HepG2 (cell line): ENCODE data around the gene ABCC3. TPM values are rescaled to one million over a fixed set of nuclear protein-coding genes. Genes with fewer than 3 reads are reported as not detected.
A peak's percentile ranks its signal among the peaks of the same experiment; 100 is the strongest.

Experiments used
- ATF4 ChIP-seq, 2 experiments: fragments of 450-650 bp in 1 of 2; sonication (generic) in 1 of 2; formaldehyde crosslinking; IDR thresholded peaks; 2 replicates each; pipeline versions ENCODE4 v1.5.0 to v1.8.0; 2020 to 2022; ENCODE audit warnings: mild to moderate bottlenecking in 1 of 2, missing genetic modification reagents in 1 of 2
- CEBPG ChIP-seq: IDR thresholded peaks from 2 replicates; pipeline ENCODE4 v1.6.1; 2016
- EED ChIP-seq: sonication (generic); formaldehyde crosslinking; IDR thresholded peaks from 2 replicates; pipeline ENCODE4 v1.5.0; 2020; ENCODE audit warnings: mild to moderate bottlenecking, missing genetic modification reagents
- EZH2 ChIP-seq: conservative IDR thresholded peaks from 2 replicates; pipeline ENCODE4 v1.6.1; 2012; ENCODE audit warnings: mild to moderate bottlenecking, low read depth, low read length, moderate library complexity
- FIP1L1 ChIP-seq: fragments of 200-400 bp; formaldehyde crosslinking; IDR thresholded peaks from 2 replicates; pipeline ENCODE4 v1.6.1; 2018; ENCODE audit warnings: low read depth, mild to moderate bottlenecking, low read length, moderate library complexity, borderline replicate concordance; ENCODE audit not compliant: insufficient read depth
- HCFC1 ChIP-seq: fragments of 150-350 bp; IDR thresholded peaks from 2 replicates; pipeline ENCODE4 v1.6.1; 2014; ENCODE audit warnings: low read depth, low read length
- HNRNPH1 ChIP-seq: fragments of 200-400 bp; formaldehyde crosslinking; optimal IDR thresholded peaks from 2 replicates; pipeline ENCODE3; 2017; ENCODE audit warnings: mild to moderate bottlenecking, low read depth, low read length
- JUN ChIP-seq: sonication (generic); formaldehyde crosslinking; IDR thresholded peaks from 2 replicates; pipeline ENCODE4 v1.4.0; 2020; ENCODE audit warnings: mild to moderate bottlenecking, missing genetic modification reagents
- NBN ChIP-seq: fragments of 450-650 bp; conservative IDR thresholded peaks from 2 replicates; pipeline ENCODE4 v1.6.1; 2017
- PLRG1 ChIP-seq: fragments of 450-650 bp; conservative IDR thresholded peaks from 2 replicates; pipeline ENCODE4 v1.6.1; 2016
- SNAPC2 ChIP-seq: sonication (generic); formaldehyde crosslinking; IDR thresholded peaks from 2 replicates; pipeline ENCODE4 v1.8.1; 2022; ENCODE audit warnings: mild to moderate bottlenecking, missing genetic modification reagents
- STAT5B ChIP-seq: sonication (generic); formaldehyde crosslinking; IDR thresholded peaks from 2 replicates; pipeline ENCODE4 v1.4.0; 2020; ENCODE audit warnings: missing genetic modification reagents
- THAP11 ChIP-seq: IDR thresholded peaks from 2 replicates; pipeline ENCODE4 v1.6.1; 2016; ENCODE audit warnings: missing biosample characterization, missing genetic modification reagents
- YEATS4 ChIP-seq: sonication (generic); formaldehyde crosslinking; IDR thresholded peaks from 2 replicates; pipeline ENCODE4 v1.4.0; 2020; ENCODE audit warnings: missing genetic modification reagents, borderline replicate concordance
- ZBTB4 ChIP-seq: sonication (generic); formaldehyde crosslinking; IDR thresholded peaks from 2 replicates; pipeline ENCODE4 v1.4.0; 2020; ENCODE audit warnings: missing genetic modification reagents, mild to moderate bottlenecking, borderline replicate concordance
- ZMAT3 ChIP-seq: sonication (generic); formaldehyde crosslinking; conservative IDR thresholded peaks from 2 replicates; pipeline ENCODE4 v1.7.0; 2021; ENCODE audit warnings: missing genetic modification reagents
- ZNF101 ChIP-seq: sonication (generic); formaldehyde crosslinking; IDR thresholded peaks from 2 replicates; pipeline ENCODE4 v1.4.0; 2020; ENCODE audit warnings: mild to moderate bottlenecking, low read depth, missing genetic modification reagents, borderline replicate concordance
- ZNF263 ChIP-seq: sonication (generic); formaldehyde crosslinking; IDR thresholded peaks from 2 replicates; pipeline ENCODE4 v1.4.0; 2020; ENCODE audit warnings: missing genetic modification reagents
- ZNF615 ChIP-seq: sonication (generic); formaldehyde crosslinking; IDR thresholded peaks from 2 replicates; pipeline ENCODE4 v1.5.0; 2020; ENCODE audit warnings: mild to moderate bottlenecking, missing genetic modification reagents, borderline replicate concordance
- ZNF747 ChIP-seq: sonication (generic); formaldehyde crosslinking; IDR thresholded peaks from 2 replicates; pipeline ENCODE4 v1.8.1; 2023; ENCODE audit warnings: missing genetic modification reagents, mild to moderate bottlenecking, borderline replicate concordance
- ZZZ3 ChIP-seq: sonication (generic); formaldehyde crosslinking; IDR thresholded peaks from 2 replicates; pipeline ENCODE4 v1.4.0; 2020; ENCODE audit warnings: missing genetic modification reagents, mild to moderate bottlenecking, borderline replicate concordance
- polyA plus RNA-seq, 8 experiments: library from polyadenylated mRNA; depleted of rRNA in 3 of 8; stranded (reverse) in 7 of 8; unstranded in 1 of 8; fragments of >200 nt; fragmentation: Illumina TruSeq in 4 of 8; extraction: Trizol in 4 of 8; gene quantifications; 2 replicates each; pipeline versions ENCODE4 v1.2.1 to v1.2.3, GENCODE V29; 2011 to 2016; ENCODE audit warnings: low read depth in 4 of 8, missing spikeins in 1 of 8, mixed read lengths in 1 of 8; ENCODE audit not compliant: insufficient read depth in 1 of 8
- total RNA-seq, 5 experiments: library from RNA; depleted of rRNA; stranded (reverse); fragments of >200 nt; fragmentation: Illumina TruSeq; extraction: Trizol; gene quantifications; 2 replicates each; pipeline ENCODE4 v1.2.3, GENCODE V29; 2016; ENCODE audit warnings: low read depth in 1 of 5
- TF ChIP-seq, protein P1 (sequence below): sonication (generic); formaldehyde crosslinking; IDR thresholded peaks from 2 replicates; pipeline ENCODE4; 2020; ENCODE audit warnings: missing genetic modification reagents, mild to moderate bottlenecking, borderline replicate concordance
- TF ChIP-seq, protein P2 (sequence below): sonication (generic); formaldehyde crosslinking; IDR thresholded peaks from 2 replicates; pipeline ENCODE4 v1.8.0; 2022; ENCODE audit warnings: mild to moderate bottlenecking, missing genetic modification reagents

The ABCC3 gene
- total and polyA plus RNA-seq, 2 of the 13 experiments (the other 11 are each of a cell fraction or from before 2014, with no cell fraction given), result 25.2 to 50.7 TPM

- no peak for TF ChIP-seq SNAPC2
- no peak for TF ChIP-seq ZBTB4 (CRISPR knock-in tag)
- no peak for TF ChIP-seq ZNF263 (CRISPR knock-in tag)
- TF ChIP-seq, protein P1, sequence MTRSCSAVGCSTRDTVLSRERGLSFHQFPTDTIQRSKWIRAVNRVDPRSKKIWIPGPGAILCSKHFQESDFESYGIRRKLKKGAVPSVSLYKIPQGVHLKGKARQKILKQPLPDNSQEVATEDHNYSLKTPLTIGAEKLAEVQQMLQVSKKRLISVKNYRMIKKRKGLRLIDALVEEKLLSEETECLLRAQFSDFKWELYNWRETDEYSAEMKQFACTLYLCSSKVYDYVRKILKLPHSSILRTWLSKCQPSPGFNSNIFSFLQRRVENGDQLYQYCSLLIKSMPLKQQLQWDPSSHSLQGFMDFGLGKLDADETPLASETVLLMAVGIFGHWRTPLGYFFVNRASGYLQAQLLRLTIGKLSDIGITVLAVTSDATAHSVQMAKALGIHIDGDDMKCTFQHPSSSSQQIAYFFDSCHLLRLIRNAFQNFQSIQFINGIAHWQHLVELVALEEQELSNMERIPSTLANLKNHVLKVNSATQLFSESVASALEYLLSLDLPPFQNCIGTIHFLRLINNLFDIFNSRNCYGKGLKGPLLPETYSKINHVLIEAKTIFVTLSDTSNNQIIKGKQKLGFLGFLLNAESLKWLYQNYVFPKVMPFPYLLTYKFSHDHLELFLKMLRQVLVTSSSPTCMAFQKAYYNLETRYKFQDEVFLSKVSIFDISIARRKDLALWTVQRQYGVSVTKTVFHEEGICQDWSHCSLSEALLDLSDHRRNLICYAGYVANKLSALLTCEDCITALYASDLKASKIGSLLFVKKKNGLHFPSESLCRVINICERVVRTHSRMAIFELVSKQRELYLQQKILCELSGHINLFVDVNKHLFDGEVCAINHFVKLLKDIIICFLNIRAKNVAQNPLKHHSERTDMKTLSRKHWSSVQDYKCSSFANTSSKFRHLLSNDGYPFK (CRISPR knock-in tag), result no peak
- no peak for TF ChIP-seq ZMAT3 (CRISPR knock-in tag)
- no peak for TF ChIP-seq ZNF747 (CRISPR knock-in tag)
- no peak for TF ChIP-seq YEATS4 (CRISPR knock-in tag)
- no peak for TF ChIP-seq STAT5B (CRISPR knock-in tag)
- no peak for TF ChIP-seq PLRG1
- TF ChIP-seq THAP11, result peak; percentile 24; the same call in 1 of the 2 replicates
- TF ChIP-seq ZNF615 (CRISPR knock-in tag), result no peak
- TF ChIP-seq, protein P2, sequence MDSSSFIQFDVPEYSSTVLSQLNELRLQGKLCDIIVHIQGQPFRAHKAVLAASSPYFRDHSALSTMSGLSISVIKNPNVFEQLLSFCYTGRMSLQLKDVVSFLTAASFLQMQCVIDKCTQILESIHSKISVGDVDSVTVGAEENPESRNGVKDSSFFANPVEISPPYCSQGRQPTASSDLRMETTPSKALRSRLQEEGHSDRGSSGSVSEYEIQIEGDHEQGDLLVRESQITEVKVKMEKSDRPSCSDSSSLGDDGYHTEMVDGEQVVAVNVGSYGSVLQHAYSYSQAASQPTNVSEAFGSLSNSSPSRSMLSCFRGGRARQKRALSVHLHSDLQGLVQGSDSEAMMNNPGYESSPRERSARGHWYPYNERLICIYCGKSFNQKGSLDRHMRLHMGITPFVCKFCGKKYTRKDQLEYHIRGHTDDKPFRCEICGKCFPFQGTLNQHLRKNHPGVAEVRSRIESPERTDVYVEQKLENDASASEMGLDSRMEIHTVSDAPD, result no peak
- TF ChIP-seq HNRNPH1, result no peak
- no peak; the same call in 1 of the 2 replicates for TF ChIP-seq CEBPG (CRISPR knock-in tag)
- TF ChIP-seq ZNF101 (CRISPR knock-in tag), result no peak
- TF ChIP-seq JUN (CRISPR knock-in tag), result peak; percentile 78
- no peak for TF ChIP-seq EED (CRISPR knock-in tag)
- TF ChIP-seq EZH2, result no peak
- no peak for TF ChIP-seq FIP1L1
- TF ChIP-seq ATF4 (CRISPR knock-in tag; IDR thresholded peaks at IDR 0.05), result no peak
- TF ChIP-seq ZZZ3, result no peak
- no peak for TF ChIP-seq NBN
- TF ChIP-seq HCFC1, result no peak
These were observed 58.5 kb downstream of the ABCC3 start (continued) for GRCh38 chr17:50693036-50693682.
